A673 (cell line): Measurements from ENCODE around the gene MAPKAP1. TPM values are rescaled to one million over a fixed set of nuclear protein-coding genes. Genes with fewer than 3 reads are reported as not detected.

ENCODE experiments used
- BruUV-seq: library from RNA; stranded (reverse); fragments of 400-500 nt; replicated peaks from 2 replicates; lab custom pipeline; 2021; lab: Mats Ljungman, UMichigan
- CTCF ChIA-PET: fragments of 300-600 bp; sonication (Branson Sonifier 250); formaldehyde crosslinking; loops from one replicate; lab custom pipeline; 2022; ENCODE audit warnings: antibody characterized with exemption; lab: Charles Lee
- POLR2A ChIA-PET: fragments of 300-600 bp; sonication (Branson Sonifier 250); formaldehyde crosslinking; loops from one replicate; lab custom pipeline; 2022; ENCODE audit warnings: antibody characterized with exemption; ENCODE audit not compliant: low non-redundant PET; lab: Charles Lee
- DNase-seq: peaks from one replicate; pipeline ENCODE4 v3.0.0-alpha.2; 2015; ENCODE audit warnings: low spot score
- H3K27ac ChIP-seq: fragments of 200-600 bp; sonication (generic); 2 replicates; pipeline ENCODE4 v1.5.1; 2016; ENCODE audit warnings: mixed run types, low read depth, mild to moderate bottlenecking, mixed read lengths, antibody characterized with exemption, low read length; ENCODE audit not compliant: poor library complexity, severe bottlenecking
- H3K27me3 ChIP-seq: fragments of 200-600 bp; sonication (generic); replicated peaks from 2 replicates; pipeline ENCODE4 v1.6.1; 2017; ENCODE audit warnings: mixed run types, low read depth, mild to moderate bottlenecking, mixed read lengths, antibody characterized with exemption, low read length; ENCODE audit not compliant: insufficient read depth, poor library complexity
- H3K36me3 ChIP-seq: fragments of 200-600 bp; sonication (generic); 2 replicates; pipeline ENCODE4 v1.6.1; 2016; ENCODE audit warnings: mixed run types, mild to moderate bottlenecking, mixed read lengths, antibody characterized with exemption, low read length; ENCODE audit not compliant: insufficient read depth, poor library complexity, severe bottlenecking
- H3K4me1 ChIP-seq: fragments of 200-600 bp; sonication (generic); 2 replicates; pipeline ENCODE4 v1.6.1; 2017; ENCODE audit warnings: mixed run types, mild to moderate bottlenecking, mixed read lengths, antibody characterized with exemption, low read length; ENCODE audit not compliant: insufficient read depth, poor library complexity, severe bottlenecking
- H3K4me3 ChIP-seq: fragments of 200-600 bp; sonication (generic); 2 replicates; pipeline ENCODE4 v1.5.1; 2016; ENCODE audit warnings: low read depth, mixed run types, mild to moderate bottlenecking, mixed read lengths, low read length; ENCODE audit not compliant: poor library complexity, severe bottlenecking
- H3K9me3 ChIP-seq: fragments of 200-600 bp; sonication (generic); 2 replicates; pipeline ENCODE4 v1.6.1; 2016; ENCODE audit warnings: mixed run types, low read depth, mild to moderate bottlenecking, mixed read lengths, antibody characterized with exemption, low read length; ENCODE audit not compliant: poor library complexity, severe bottlenecking
- EZH2 ChIP-seq: fragments of 200-600 bp; sonication (generic); IDR thresholded peaks from 2 replicates; pipeline ENCODE4 v1.6.1; 2017; ENCODE audit warnings: borderline replicate concordance, low read depth, mild to moderate bottlenecking, mixed read lengths, antibody characterized with exemption, low read length; ENCODE audit not compliant: poor library complexity, severe bottlenecking
- intact Hi-C: fragments of 100-400 bp; cut with micrococcal nuclease; formaldehyde crosslinking; loops from one replicate; pipeline ENCODE4 v1.10.0; 2022; ENCODE audit not compliant: unreplicated experiment
- total RNA-seq: library from RNA; stranded (reverse); gene quantifications from 2 replicates; pipeline ENCODE4 v1.2.3, GENCODE V29; 2021
- TF ChIP-seq, protein P1 (sequence below): fragments of 300-800, 200-600 bp; sonication (generic); conservative IDR thresholded peaks from 2 replicates; pipeline ENCODE4 v1.5.1; 2017; ENCODE audit warnings: low read depth, mild to moderate bottlenecking, antibody characterized with exemption, low read length, moderate library complexity, mixed read lengths

The MAPKAP1 gene
- total RNA-seq, 1 experiment from 2014 or later = 98.7 TPM

DNA sequence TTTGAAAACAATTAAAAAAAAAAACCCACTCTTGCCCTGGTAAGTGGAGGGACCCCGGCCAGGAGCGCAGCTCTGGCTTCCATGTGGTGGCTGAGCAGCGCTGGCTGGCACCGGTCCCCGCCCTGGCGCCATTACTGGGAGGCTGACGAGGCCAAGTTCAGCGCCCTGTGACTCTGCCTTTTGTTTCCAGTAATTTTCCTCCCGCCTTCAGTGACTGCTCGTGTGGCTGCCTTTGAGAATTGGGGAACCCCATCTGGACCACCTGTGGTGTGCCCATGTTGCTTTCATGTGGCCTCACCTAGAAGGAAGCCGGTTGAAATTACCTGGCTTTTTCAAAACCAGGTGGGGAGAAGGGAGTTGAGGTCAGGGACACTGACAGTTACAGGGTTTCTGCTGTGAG, 309.3 kb downstream of the MAPKAP1 start:
- POLR2A ChIA-PET = no interaction called here
- H3K36me3 ChIP-seq = no peaks in the 10 kb centered on the region
- BruUV-seq = no TSS peak
- intact Hi-C loops = no loop called here
- CTCF ChIA-PET = no interaction called here
- TF ChIP-seq EZH2 = no peak
- TF ChIP-seq, protein P1, sequence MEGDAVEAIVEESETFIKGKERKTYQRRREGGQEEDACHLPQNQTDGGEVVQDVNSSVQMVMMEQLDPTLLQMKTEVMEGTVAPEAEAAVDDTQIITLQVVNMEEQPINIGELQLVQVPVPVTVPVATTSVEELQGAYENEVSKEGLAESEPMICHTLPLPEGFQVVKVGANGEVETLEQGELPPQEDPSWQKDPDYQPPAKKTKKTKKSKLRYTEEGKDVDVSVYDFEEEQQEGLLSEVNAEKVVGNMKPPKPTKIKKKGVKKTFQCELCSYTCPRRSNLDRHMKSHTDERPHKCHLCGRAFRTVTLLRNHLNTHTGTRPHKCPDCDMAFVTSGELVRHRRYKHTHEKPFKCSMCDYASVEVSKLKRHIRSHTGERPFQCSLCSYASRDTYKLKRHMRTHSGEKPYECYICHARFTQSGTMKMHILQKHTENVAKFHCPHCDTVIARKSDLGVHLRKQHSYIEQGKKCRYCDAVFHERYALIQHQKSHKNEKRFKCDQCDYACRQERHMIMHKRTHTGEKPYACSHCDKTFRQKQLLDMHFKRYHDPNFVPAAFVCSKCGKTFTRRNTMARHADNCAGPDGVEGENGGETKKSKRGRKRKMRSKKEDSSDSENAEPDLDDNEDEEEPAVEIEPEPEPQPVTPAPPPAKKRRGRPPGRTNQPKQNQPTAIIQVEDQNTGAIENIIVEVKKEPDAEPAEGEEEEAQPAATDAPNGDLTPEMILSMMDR = no peak
- no peaks in the 10 kb centered on the region for H3K27me3 ChIP-seq
- H3K4me1 ChIP-seq = no peaks in the 10 kb centered on the region
- no peaks in the 10 kb centered on the region for H3K9me3 ChIP-seq
- no peak overlapping the region for H3K4me3 ChIP-seq
- no peak for DNase-seq
- no peak overlapping the region for H3K27ac ChIP-seq

DNA sequence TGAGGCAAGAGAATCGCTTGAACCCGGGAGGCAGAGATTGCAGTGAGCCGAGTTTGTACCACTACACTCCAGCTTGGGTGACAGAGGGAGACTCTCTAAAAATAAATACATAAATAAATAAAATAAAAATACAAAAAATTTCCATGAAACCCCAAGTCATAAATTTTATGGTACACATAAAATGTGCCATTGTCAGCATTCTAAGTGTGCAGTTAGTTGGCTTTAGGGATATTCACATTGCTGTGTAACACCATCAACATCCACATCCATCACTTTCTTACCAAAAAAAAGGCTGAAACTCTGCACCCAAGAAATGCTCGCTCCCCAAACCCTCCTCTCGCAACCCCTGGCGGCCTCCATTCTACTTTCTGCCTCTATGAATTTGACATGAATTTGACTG, 310.2 kb downstream of the MAPKAP1 start:
- Histone ChIP-seq H3K4me3 (no peak overlapping the region), H3K9me3 (no peaks in the 10 kb centered on the region), H3K27ac (no peak overlapping the region), H3K27me3 (no peaks in the 10 kb centered on the region), H3K4me1 (no peaks in the 10 kb centered on the region), H3K36me3 (no peaks in the 10 kb centered on the region)
- TF ChIP-seq, protein P1 = no peak
- TF ChIP-seq EZH2 = no peak
- DNase-seq = no peak
- POLR2A ChIA-PET = no interaction called here
- no TSS peak for BruUV-seq
- intact Hi-C loops = no loop called here
- CTCF ChIA-PET = no interaction called here

DNA sequence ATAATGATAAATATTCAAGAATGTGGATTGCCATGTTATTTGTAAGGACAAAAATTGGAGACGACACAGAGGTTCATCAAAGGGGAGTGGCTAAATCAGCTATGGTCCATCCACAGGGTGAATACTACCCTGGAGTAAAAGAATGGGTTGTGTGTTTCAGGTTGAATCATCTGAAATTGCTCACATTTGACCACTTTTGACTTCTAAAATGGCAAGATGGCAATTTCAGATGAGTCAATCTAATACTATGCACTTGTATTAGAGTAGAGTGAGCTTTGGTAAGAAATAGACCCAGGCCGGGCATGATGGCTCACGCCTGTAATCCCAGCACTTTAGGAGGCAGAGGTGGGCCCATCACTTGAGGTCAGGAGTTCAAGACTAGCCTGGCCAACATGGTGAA, 313.6 kb downstream of the MAPKAP1 start:
- TF ChIP-seq, protein P1 = no peak
- no peak for TF ChIP-seq EZH2
- ChIA-PET CTCF (no interaction called here), POLR2A (no interaction called here)
- intact Hi-C loops = no loop called here
- no peaks in the 10 kb centered on the region for H3K27me3 ChIP-seq
- no peak for DNase-seq
- no TSS peak for BruUV-seq
- no peak overlapping the region for H3K4me3 ChIP-seq
- no peaks in the 10 kb centered on the region for H3K9me3 ChIP-seq
- no peaks in the 10 kb centered on the region for H3K4me1 ChIP-seq
- H3K27ac ChIP-seq = no peak overlapping the region
- H3K36me3 ChIP-seq = no peaks in the 10 kb centered on the region
